ENCODE measurements around the gene UPK3BL2. TPM values are rescaled to one million over a fixed set of nuclear protein-coding genes. Genes with fewer than 3 reads are reported as not detected.
"Not testable (repeated sequence)": the region's sequence is repeated elsewhere in the genome, so short reads cannot be mapped to it uniquely, and the experiment has no call there.

Gene UPK3BL2
- total and polyA plus RNA-seq, 2 donors, result 15.4 to 15.5 TPM

DNA sequence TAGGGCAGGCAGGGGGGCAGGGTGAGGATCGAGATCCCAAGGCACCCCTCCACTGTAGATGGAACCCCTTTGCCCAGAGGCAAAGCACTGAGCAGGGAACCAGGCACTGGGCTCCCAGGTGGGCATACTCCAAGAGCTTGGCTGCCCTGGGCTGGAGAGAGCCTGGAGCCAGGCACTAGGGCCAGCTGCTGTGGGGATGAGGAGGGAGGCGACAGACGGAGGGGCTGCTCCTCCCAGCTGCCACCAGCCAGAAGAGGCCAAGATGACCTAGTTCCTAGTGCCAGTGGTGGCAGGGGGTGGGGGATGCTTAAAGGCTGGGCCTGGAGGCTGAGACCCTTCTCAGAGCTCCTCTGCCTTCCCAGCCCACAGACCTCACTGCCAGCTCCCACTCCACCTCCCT is 27.6 kb downstream of the UPK3BL2 start:
- WGBS, result no CpG with 5 or more reads among the region's 3 CpGs
- H3K27ac ChIP-seq (ENCODE audit: low read depth); H3K36me3 ChIP-seq (ENCODE audit: insufficient read depth); DNase-seq (ENCODE audit: extremely low spot score); H3K4me1 ChIP-seq (ENCODE audit: insufficient read depth); H3K4me3 ChIP-seq (ENCODE audit: low read depth, low read length): not testable (repeated sequence)

DNA sequence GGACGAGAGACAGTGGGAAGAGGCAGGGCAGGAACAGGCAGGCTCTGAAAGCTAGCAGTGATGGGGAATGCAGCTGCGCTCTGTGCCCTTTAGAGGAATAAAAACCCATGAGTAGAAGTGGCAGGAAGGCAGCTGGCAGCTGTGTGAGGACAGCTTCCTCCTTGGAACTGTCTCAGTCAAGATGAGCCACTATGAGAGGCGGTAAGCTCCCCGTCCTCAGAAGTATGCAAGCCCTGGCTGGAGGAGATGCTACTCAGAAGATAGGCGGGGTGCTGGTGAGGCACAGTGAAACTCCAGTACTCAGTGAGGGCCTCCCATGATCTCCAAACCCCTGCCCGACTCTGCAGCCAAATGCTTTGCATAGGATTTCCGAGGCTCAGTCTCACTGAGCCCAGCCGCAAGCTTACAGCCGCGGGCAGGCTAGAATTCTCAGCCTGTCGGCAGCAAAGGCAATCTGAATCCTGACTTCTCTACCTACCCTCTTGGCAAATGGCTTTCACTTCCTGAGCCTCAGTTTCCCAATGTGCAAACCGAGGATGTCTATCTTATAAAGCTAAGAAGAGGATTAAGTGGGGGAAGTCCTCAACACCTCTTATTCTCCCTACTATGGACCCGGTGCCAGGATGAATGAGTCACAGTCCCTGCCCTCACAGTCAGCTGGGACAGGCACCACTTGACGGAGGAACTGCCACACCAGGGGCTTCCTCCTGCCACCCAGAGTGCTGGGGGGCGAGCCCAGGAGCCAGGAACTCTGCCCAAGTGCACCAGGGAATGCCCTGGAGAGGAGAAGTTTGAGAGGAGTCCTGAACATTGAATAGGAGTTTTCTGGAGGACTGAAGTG is 28.4 kb downstream of the UPK3BL2 start:
- not testable (repeated sequence) for H3K4me1 ChIP-seq (ENCODE audit: insufficient read depth); H3K36me3 ChIP-seq (ENCODE audit: insufficient read depth); DNase-seq (ENCODE audit: extremely low spot score); H3K27ac ChIP-seq (ENCODE audit: low read depth); H3K4me3 ChIP-seq (ENCODE audit: low read depth, low read length)
- 66% methylated on average over 2 of the region's 15 CpGs for WGBS

DNA sequence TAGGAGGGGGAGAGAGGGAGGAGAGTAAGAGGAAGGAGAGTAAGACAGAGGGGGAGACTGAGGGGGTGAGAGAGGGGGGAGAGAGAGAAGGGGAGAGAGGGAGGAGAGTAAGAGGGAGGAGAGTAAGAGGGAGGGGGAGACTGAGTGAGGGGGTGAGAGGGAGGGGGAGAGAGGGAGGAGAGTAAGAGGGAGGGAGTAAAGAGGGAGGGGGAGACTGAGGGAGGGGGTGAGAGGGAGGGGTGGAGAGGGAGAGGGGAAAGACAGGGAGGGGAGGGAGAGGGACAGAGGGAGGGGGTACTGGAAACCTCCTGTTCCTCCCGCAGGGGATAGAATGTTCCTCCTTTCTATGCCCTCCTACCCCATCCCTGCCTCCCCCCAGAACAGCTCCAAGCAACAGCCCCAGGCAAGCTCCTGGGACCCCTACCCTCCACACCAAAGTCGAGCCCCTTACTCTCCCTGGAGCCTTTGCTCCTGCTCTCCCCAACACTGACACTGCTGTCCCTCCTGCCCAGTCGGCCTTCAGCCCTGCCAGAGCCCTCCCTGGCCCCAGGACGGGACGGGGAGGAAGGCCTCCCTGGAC is 30.8 kb downstream of the UPK3BL2 start:
- not testable (repeated sequence) for H3K27ac ChIP-seq (ENCODE audit: low read depth); H3K36me3 ChIP-seq (ENCODE audit: insufficient read depth); H3K4me1 ChIP-seq (ENCODE audit: insufficient read depth)
- peak; percentile 91 for DNase-seq (ENCODE audit: extremely low spot score)
- H3K4me3 ChIP-seq (ENCODE audit: low read depth, low read length), result peak overlapping the region; percentile 22
- 13% methylated on average over 5 of the region's 5 CpGs for WGBS

DNA sequence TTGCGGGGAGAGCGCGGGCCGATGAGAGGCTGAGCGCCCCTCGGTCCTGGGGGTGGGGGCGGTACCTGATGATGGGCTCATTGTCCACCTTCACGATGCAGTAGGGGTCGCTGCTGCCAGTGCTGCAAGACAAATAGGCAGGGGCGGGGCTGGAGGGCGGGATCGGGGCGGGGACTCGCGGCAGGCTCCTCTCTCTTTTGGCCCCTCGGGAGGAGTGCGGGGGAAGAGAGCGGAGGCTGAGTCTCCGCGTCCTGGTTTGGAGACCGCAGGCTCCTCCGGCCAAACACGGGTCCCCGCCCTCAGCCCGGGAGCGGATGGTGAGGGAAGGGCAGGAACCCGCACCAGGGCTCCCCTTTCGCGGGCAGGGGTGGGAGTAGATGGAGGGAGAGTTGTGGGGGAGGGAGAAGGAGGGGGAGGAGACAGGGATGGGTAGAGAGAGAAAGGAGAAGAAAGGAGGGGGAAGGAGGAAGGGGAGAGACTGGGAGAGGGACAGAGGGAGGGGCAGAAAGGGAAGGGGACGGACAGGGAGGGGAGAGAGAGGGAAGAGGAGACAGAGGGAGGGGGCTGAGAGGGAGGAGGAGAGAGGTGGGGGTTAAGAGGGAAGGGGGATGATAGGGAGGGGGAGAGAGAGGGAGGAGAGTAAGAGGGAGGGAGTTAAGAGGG is 31.5 kb downstream of the UPK3BL2 start:
- WGBS, result no CpG with 5 or more reads among the region's 30 CpGs
- H3K4me1 ChIP-seq (ENCODE audit: insufficient read depth); H3K36me3 ChIP-seq (ENCODE audit: insufficient read depth); H3K27ac ChIP-seq (ENCODE audit: low read depth); DNase-seq (ENCODE audit: extremely low spot score); H3K4me3 ChIP-seq (ENCODE audit: low read depth, low read length): not testable (repeated sequence)

DNA sequence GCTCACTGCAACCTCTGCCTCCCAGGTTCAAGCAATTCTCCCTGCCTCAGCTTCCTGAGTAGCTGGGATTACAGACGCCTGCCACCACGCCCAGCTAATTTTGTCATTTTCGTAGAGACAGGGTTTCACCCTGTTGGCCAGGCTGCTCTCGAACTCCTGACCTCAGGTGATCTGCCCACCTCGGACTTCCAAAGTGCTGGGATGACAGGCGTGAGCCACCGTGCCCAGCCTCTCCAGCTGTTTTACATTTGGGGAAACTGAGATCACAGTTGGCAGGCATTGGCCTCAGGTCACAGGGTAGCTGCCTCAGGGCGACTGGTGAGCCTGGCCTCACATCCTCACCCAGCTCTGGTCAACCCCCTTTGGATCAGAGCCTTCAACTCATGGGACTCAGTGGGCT is 32.9 kb downstream of the UPK3BL2 start:
- H3K4me3 ChIP-seq (ENCODE audit: low read depth, low read length); H3K36me3 ChIP-seq (ENCODE audit: insufficient read depth); H3K4me1 ChIP-seq (ENCODE audit: insufficient read depth); DNase-seq (ENCODE audit: extremely low spot score); H3K27ac ChIP-seq (ENCODE audit: low read depth): not testable (repeated sequence)
- WGBS, result 74% methylated on average over 4 of the region's 8 CpGs

DNA sequence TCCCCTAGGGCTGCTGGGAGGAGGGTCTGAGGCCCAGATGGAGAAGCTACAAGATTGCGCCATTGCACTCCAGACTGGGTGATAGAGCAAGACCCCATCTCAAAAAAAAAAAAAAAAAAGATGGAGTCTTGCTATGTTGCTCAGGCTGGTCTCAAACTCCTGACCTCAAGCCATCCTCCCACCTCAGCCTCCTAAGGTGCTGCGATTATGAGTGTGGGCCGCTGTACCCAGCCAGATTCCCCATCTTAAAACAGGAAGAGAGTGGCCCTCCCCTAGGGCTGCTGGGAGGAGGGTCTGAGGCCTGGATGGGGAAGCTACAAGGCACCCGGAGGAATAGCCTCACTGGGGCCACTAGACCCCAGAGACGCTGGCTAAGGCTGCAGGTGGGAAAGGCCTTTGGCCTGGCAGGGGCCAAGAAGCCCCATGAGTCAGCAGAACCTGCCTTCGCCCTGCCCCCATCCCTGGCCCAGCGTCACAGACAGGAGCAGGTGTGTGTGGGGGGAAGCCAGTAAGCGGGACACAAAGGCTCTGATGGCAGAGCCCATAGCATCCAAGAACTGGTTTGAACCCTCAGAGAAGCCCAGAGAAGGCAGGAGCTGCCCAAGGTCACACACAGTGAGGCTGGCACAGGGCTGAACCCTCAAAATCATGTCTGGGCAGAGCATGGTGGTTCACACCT is 35.9 kb downstream of the UPK3BL2 start:
- 84% methylated on average over 2 of the region's 8 CpGs for WGBS
- H3K27ac ChIP-seq (ENCODE audit: low read depth); H3K4me1 ChIP-seq (ENCODE audit: insufficient read depth); DNase-seq (ENCODE audit: extremely low spot score); H3K36me3 ChIP-seq (ENCODE audit: insufficient read depth); H3K4me3 ChIP-seq (ENCODE audit: low read depth, low read length): not testable (repeated sequence)

DNA sequence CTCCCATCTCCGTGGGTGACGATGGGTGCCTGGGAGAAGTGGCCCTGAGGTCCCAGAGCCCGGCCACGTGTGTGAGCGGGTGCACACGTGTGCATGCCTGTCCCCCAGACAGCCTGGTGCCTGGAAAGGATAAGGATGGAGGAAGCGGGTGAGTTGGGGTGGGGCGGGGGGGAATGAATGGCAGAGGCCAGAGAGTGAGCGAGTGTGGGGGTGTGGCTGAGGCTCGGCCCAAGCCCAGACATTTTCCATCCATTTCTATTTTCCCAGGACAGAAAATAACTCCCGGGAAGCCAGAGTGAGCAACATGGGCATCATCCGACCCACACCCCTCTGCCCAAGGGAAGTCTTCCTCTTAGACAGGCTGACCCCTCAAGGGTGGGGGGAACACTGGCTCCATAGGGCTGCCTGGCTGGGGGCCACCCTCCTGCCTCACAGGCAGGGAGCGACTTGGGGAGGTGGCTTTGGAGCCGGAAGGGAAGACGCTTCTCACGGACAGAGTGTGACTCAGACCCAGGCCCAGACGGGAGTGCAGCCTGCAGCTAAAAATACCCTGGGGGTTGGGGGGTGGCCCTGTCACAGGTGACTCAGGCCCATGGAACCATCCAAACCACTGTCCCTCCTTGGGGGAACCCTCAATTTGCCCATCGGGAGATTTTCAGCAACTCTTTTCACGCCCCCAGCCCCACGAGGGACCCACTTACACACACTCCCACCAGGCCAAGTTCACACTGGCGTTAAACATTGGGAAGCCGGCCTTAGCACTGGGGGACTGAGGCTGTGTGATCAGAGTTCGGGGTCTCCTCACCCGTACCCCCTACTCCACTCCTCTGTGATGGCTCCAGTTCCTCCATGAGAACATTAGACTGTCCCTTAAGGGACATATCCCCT is 38.0 kb downstream of the UPK3BL2 start:
- DNase-seq (ENCODE audit: extremely low spot score); H3K4me1 ChIP-seq (ENCODE audit: insufficient read depth); H3K36me3 ChIP-seq (ENCODE audit: insufficient read depth); H3K4me3 ChIP-seq (ENCODE audit: low read depth, low read length); H3K27ac ChIP-seq (ENCODE audit: low read depth): not testable (repeated sequence)
- WGBS, result 74% methylated on average over 5 of the region's 24 CpGs

DNA sequence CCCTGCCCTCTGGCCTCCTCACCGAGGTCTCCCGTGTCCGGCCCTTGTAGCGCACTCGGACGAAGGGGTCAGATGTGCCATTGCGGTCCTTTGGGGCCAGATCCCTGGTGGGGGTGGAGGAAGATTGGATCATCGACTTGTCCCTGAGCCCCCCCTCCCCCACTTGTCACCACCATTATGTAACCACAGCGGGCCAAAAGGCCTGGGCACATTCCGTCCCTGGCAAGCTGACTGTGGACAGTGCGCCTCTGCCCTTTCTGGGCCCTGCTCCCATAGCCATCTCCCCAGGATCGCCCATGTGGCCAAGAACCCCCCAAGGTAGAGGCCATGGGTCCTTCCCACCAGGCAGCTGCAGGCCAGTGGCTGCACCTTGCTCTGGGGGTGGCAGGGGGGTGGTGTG is 40.4 kb downstream of the UPK3BL2 start:
- not testable (repeated sequence) for H3K27ac ChIP-seq (ENCODE audit: low read depth); DNase-seq (ENCODE audit: extremely low spot score)
- WGBS, result no CpG with 5 or more reads among the region's 12 CpGs

DNA sequence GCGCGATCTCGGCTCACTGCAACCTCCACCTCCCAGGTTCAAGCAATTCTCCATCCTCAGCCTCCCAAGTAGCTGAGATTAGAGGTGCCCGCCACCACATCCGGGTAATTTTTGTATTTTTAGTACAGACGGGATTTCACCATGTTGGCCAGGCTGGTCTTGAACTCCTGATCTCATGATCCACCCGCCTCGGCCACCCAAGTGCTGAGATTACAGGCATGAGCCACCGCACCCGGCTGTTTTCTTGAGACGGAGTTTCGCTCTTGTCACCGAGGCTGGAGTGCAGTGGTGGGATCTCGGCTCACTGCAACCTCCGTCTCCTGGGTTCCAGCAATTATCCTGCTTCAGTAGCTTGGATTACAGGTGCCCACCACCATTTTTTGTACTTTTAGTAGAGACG is 45.2 kb downstream of the UPK3BL2 start:
- not testable (repeated sequence) for DNase-seq (ENCODE audit: extremely low spot score); H3K4me1 ChIP-seq (ENCODE audit: insufficient read depth); H3K4me3 ChIP-seq (ENCODE audit: low read depth, low read length); H3K36me3 ChIP-seq (ENCODE audit: insufficient read depth); H3K27ac ChIP-seq (ENCODE audit: low read depth)
- WGBS, result 95% methylated on average over 11 of the region's 16 CpGs

More for the DNA sequence above, 40.4 kb downstream of the UPK3BL2 start:
- not testable (repeated sequence) for H3K4me1 ChIP-seq (ENCODE audit: insufficient read depth); H3K36me3 ChIP-seq (ENCODE audit: insufficient read depth); H3K4me3 ChIP-seq (ENCODE audit: low read depth, low read length)

DNA sequence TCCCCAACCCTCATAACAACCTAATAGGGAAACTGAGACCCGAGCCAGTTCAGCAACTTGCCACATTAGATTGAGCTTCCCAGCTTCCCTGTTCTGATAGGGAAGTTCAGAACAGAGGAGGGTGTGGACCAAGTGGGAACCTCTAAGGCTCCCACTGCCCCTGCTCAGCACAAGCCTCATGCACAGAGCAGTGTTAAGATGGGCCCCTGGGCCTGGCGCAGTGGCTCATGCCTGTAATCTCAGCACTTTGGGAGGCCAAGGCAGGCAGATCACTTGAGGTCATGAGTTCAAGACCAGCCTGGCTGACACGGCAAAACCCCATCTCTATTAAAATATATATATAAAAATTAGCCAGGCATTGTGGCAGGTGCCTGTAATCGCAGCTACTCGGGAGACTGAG is 46.2 kb downstream of the UPK3BL2 start:
- H3K4me3 ChIP-seq (ENCODE audit: low read depth, low read length); H3K4me1 ChIP-seq (ENCODE audit: insufficient read depth); H3K27ac ChIP-seq (ENCODE audit: low read depth); DNase-seq (ENCODE audit: extremely low spot score); H3K36me3 ChIP-seq (ENCODE audit: insufficient read depth): not testable (repeated sequence)
- 94% methylated on average over 1 of the region's 5 CpGs for WGBS

DNA sequence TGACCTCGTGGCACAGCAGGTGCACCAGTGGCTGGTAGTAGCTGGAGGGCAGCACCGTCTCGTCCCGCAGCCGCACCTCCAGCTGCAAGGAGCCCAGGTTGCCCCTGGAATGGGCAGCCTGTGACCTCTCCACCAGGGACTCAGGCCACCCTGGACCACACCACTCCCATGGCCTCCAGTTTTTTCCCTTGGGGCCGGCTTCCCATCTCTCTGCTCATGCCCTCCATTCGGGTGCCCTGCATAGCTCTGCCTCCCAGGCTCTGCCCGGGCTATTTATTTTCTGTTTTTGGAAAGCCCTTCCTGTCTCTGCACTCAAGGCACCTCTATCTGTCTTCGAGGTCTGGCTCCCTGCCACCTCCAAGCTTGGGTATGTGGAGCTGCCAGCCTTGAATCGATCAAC is 46.6 kb downstream of the UPK3BL2 start:
- H3K36me3 ChIP-seq (ENCODE audit: insufficient read depth); H3K4me1 ChIP-seq (ENCODE audit: insufficient read depth); H3K27ac ChIP-seq (ENCODE audit: low read depth); H3K4me3 ChIP-seq (ENCODE audit: low read depth, low read length); DNase-seq (ENCODE audit: extremely low spot score): not testable (repeated sequence)
- WGBS, result 65% methylated on average over 3 of the region's 10 CpGs

DNA sequence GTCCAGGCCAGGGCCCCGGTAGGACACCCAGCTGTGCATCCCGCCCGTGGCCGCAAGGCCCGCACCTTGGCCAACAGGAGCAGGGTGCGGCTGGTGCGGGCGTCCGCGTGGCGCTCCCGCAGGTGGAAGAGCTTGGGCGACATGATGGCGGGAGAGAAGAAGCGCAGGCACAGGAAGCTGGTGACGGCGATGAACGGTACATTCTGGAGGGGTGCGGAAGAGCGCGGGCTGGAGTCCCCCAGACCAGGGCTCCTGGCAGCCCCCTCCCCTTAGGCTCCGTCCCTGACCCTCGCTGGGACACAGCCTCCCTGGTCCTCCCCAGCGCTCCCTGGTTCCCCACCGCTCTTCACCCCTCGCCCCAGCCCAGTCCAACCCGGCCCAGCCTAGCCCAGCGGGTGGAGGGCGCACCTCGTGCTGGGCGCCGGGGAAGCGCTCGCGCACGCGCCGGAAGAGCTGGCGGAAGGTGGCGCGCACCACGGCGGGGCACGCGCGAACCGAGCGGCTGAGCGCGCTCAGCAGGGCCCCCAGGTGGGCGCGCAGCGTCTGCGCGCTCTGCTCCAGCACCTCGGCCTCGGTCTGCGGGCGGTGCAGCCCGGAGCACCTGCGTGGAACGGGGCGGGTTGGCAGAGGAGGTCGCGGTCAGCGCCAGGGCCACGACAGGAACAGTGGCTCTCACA is 48.9 kb downstream of the UPK3BL2 start:
- H3K4me1 ChIP-seq (ENCODE audit: insufficient read depth), result not testable (repeated sequence)
- WGBS, result no CpG with 5 or more reads among the region's 67 CpGs

More for the DNA sequence above, 48.9 kb downstream of the UPK3BL2 start:
- DNase-seq (ENCODE audit: extremely low spot score); H3K4me3 ChIP-seq (ENCODE audit: low read depth, low read length); H3K36me3 ChIP-seq (ENCODE audit: insufficient read depth); H3K27ac ChIP-seq (ENCODE audit: low read depth): not testable (repeated sequence)

Data from urinary bladder (tissue), 4 donors.